ENCODE data around the gene EYS.

The EYS gene

GRCh38 chr6:64538722-64539121, 1168.3 kb downstream of the EYS start:
- Mint-ChIP-seq H3K9me3 (peaks cover 11% of the 10 kb centered on the region), H3K36me3 (no peaks in the 10 kb centered on the region), H3K4me1 (no peaks in the 10 kb centered on the region), H3K4me3 (no peak overlapping the region), H3K27ac (no peak overlapping the region)
- DNase-seq (ENCODE audit: low spot score in 2 of 2) (no peak), ATAC-seq (no peak)

- Mint-ChIP-seq H3K4me3 (no peak overlapping the region), H3K27ac (no peak overlapping the region), H3K9me3 (peaks cover 15% of the 10 kb centered on the region), H3K4me1 (no peaks in the 10 kb centered on the region), H3K36me3 (no peaks in the 10 kb centered on the region)
- no peak for DNase-seq (ENCODE audit: low spot score in 2 of 2)
- no peak for ATAC-seq
Measured at GRCh38 chr6:64527899-64528298, 1179.1 kb downstream of the EYS start.

GRCh38 chr6:64522859-64523258, 1184.2 kb downstream of the EYS start:
- Mint-ChIP-seq H3K4me1 (no peaks in the 10 kb centered on the region), H3K9me3 (peaks cover 17% of the 10 kb centered on the region), H3K4me3 (no peak overlapping the region), H3K27ac (no peak overlapping the region), H3K36me3 (no peaks in the 10 kb centered on the region)
- ATAC-seq (no peak), DNase-seq (ENCODE audit: low spot score in 2 of 2) (no peak)

- Mint-ChIP-seq H3K9me3 (peaks cover 21% of the 10 kb centered on the region), H3K36me3 (no peaks in the 10 kb centered on the region), H3K4me3 (no peak overlapping the region), H3K27ac (no peak overlapping the region), H3K4me1 (no peaks in the 10 kb centered on the region)
- peak; percentile 26 for ATAC-seq
- no peak for DNase-seq (ENCODE audit: low spot score in 2 of 2)
Measured at GRCh38 chr6:64520050-64520449, 1187.0 kb downstream of the EYS start.

GRCh38 chr6:64516393-64516792, 1190.6 kb downstream of the EYS start:
- DNase-seq (ENCODE audit: low spot score in 2 of 2) (no peak), ATAC-seq (no peak)
- Mint-ChIP-seq H3K4me3 (no peak overlapping the region), H3K27ac (no peak overlapping the region), H3K9me3 (peaks cover 34% of the 10 kb centered on the region), H3K36me3 (no peaks in the 10 kb centered on the region), H3K4me1 (no peaks in the 10 kb centered on the region)

GRCh38 chr6:64507661-64508060, 1199.4 kb downstream of the EYS start:
- H3K4me3 Mint-ChIP-seq, result no peak overlapping the region
- H3K27ac Mint-ChIP-seq, result no peak overlapping the region

GRCh38 chr6:64505312-64505711, 1201.7 kb downstream of the EYS start:
- no peaks in the 10 kb centered on the region for H3K4me1 Mint-ChIP-seq
- no peak for DNase-seq (ENCODE audit: low spot score in 2 of 2)
- H3K4me3 Mint-ChIP-seq, result no peak overlapping the region
- no peaks in the 10 kb centered on the region for H3K36me3 Mint-ChIP-seq
- H3K9me3 Mint-ChIP-seq, result peaks cover 7% of the 10 kb centered on the region
- ATAC-seq, result no peak
- H3K27ac Mint-ChIP-seq, result no peak overlapping the region

More at GRCh38 chr6:64507661-64508060, 1199.4 kb downstream of the EYS start:
- ATAC-seq (no peak), DNase-seq (ENCODE audit: low spot score in 2 of 2) (no peak)
- H3K36me3 Mint-ChIP-seq, result no peaks in the 10 kb centered on the region
- no peaks in the 10 kb centered on the region for H3K4me1 Mint-ChIP-seq
- peaks cover 15% of the 10 kb centered on the region for H3K9me3 Mint-ChIP-seq

GRCh38 chr6:64504503-64504902, 1202.5 kb downstream of the EYS start:
- ATAC-seq (no peak), DNase-seq (ENCODE audit: low spot score in 2 of 2) (no peak)
- Mint-ChIP-seq H3K4me1 (no peaks in the 10 kb centered on the region), H3K4me3 (no peak overlapping the region), H3K27ac (no peak overlapping the region), H3K9me3 (peaks cover 10% of the 10 kb centered on the region), H3K36me3 (no peaks in the 10 kb centered on the region)

- ATAC-seq, result no peak
- no peak overlapping the region for H3K27ac Mint-ChIP-seq
Measured at GRCh38 chr6:64502801-64503200, 1204.2 kb downstream of the EYS start.

GRCh38 chr6:64497634-64498033, 1209.4 kb downstream of the EYS start:
- no peak overlapping the region for H3K27ac Mint-ChIP-seq
- ATAC-seq (no peak), DNase-seq (ENCODE audit: low spot score in 2 of 2) (no peak)
- H3K9me3 Mint-ChIP-seq, result peaks cover 14% of the 10 kb centered on the region
- H3K4me3 Mint-ChIP-seq, result no peak overlapping the region
- H3K4me1 Mint-ChIP-seq, result no peaks in the 10 kb centered on the region
- no peaks in the 10 kb centered on the region for H3K36me3 Mint-ChIP-seq

More at GRCh38 chr6:64502801-64503200, 1204.2 kb downstream of the EYS start:
- Mint-ChIP-seq H3K4me3 (no peak overlapping the region), H3K9me3 (peaks cover 14% of the 10 kb centered on the region), H3K4me1 (no peaks in the 10 kb centered on the region), H3K36me3 (no peaks in the 10 kb centered on the region)
- no peak for DNase-seq (ENCODE audit: low spot score in 2 of 2)

GRCh38 chr6:64489763-64490162, 1217.3 kb downstream of the EYS start:
- DNase-seq (ENCODE audit: low spot score in 2 of 2) (no peak), ATAC-seq (no peak)
- H3K9me3 Mint-ChIP-seq, result peaks cover 6% of the 10 kb centered on the region
- no peak overlapping the region for H3K27ac Mint-ChIP-seq
- no peaks in the 10 kb centered on the region for H3K4me1 Mint-ChIP-seq
- no peaks in the 10 kb centered on the region for H3K36me3 Mint-ChIP-seq
- H3K4me3 Mint-ChIP-seq, result no peak overlapping the region

GRCh38 chr6:64486578-64487351, 1220.3 kb downstream of the EYS start:
- no peaks in the 10 kb centered on the region for H3K36me3 Mint-ChIP-seq
- H3K4me3 Mint-ChIP-seq, result no peak overlapping the region
- DNase-seq (ENCODE audit: low spot score in 2 of 2) (no peak), ATAC-seq (no peak)
- peaks cover 6% of the 10 kb centered on the region for H3K9me3 Mint-ChIP-seq
- H3K4me1 Mint-ChIP-seq, result no peaks in the 10 kb centered on the region
- no peak overlapping the region for H3K27ac Mint-ChIP-seq

GRCh38 chr6:64483956-64484499, 1223.0 kb downstream of the EYS start:
- Mint-ChIP-seq H3K9me3 (peaks cover 6% of the 10 kb centered on the region), H3K36me3 (no peaks in the 10 kb centered on the region), H3K4me3 (no peak overlapping the region), H3K27ac (no peak overlapping the region), H3K4me1 (no peaks in the 10 kb centered on the region)
- ATAC-seq, result no peak
- no peak for DNase-seq (ENCODE audit: low spot score in 2 of 2)

GRCh38 chr6:64482631-64483030, 1224.4 kb downstream of the EYS start:
- Mint-ChIP-seq H3K4me3 (no peak overlapping the region), H3K36me3 (no peaks in the 10 kb centered on the region), H3K9me3 (peaks cover 6% of the 10 kb centered on the region), H3K4me1 (no peaks in the 10 kb centered on the region), H3K27ac (no peak overlapping the region)
- ATAC-seq (no peak), DNase-seq (ENCODE audit: low spot score in 2 of 2) (no peak)

- Mint-ChIP-seq H3K27ac (no peak overlapping the region), H3K36me3 (no peaks in the 10 kb centered on the region), H3K4me3 (no peak overlapping the region), H3K4me1 (no peaks in the 10 kb centered on the region), H3K9me3 (peaks cover 3% of the 10 kb centered on the region)
- DNase-seq (ENCODE audit: low spot score in 2 of 2) (no peak), ATAC-seq (no peak)
Measured at GRCh38 chr6:64479134-64479533, 1227.9 kb downstream of the EYS start.

GRCh38 chr6:64477391-64477790, 1229.6 kb downstream of the EYS start:
- no peak for DNase-seq (ENCODE audit: low spot score in 2 of 2)
- no peak overlapping the region for H3K4me3 Mint-ChIP-seq
- no peaks in the 10 kb centered on the region for H3K36me3 Mint-ChIP-seq
- H3K9me3 Mint-ChIP-seq, result peaks cover 6% of the 10 kb centered on the region
- no peak for ATAC-seq
- H3K27ac Mint-ChIP-seq, result no peak overlapping the region
- H3K4me1 Mint-ChIP-seq, result no peaks in the 10 kb centered on the region
